ENCODE results near the gene ATP6V0D1.
A peak's percentile ranks its signal among the peaks of the same experiment; 100 is the strongest.
"Not testable (repeated sequence)": the region's sequence is repeated elsewhere in the genome, so short reads cannot be mapped to it uniquely, and the experiment has no call there.

The ATP6V0D1 gene

GRCh38 chr16:67425061-67425460, 55.9 kb downstream of the ATP6V0D1 start:
- DNase-seq: no peak

GRCh38 chr16:67424261-67424615, 56.7 kb downstream of the ATP6V0D1 start:
- no peak for DNase-seq

GRCh38 chr16:67423611-67424260, 57.2 kb downstream of the ATP6V0D1 start:
- no peak for DNase-seq

GRCh38 chr16:67423015-67423414, 57.9 kb downstream of the ATP6V0D1 start:
- DNase-seq: no peak

GRCh38 chr16:67421030-67421429, 59.9 kb downstream of the ATP6V0D1 start:
- no peak for DNase-seq

GRCh38 chr16:67419931-67420330, 61.0 kb downstream of the ATP6V0D1 start:
- no peak for DNase-seq

GRCh38 chr16:67419502-67419901, 61.5 kb downstream of the ATP6V0D1 start:
- no peak for DNase-seq

GRCh38 chr16:67417333-67418061, 63.5 kb downstream of the ATP6V0D1 start:
- DNase-seq: no peak

GRCh38 chr16:67415872-67416793, 64.8 kb downstream of the ATP6V0D1 start, which contains the start of gene ZDHHC1:
Gene ZDHHC1 (minus strand): TSS chr16:67416477. CDS start chr16:67407775, 8,702 bp downstream.
- DNase-seq: peak; percentile 81

GRCh38 chr16:67415421-67415820, 65.5 kb downstream of the ATP6V0D1 start:
- not testable (repeated sequence) for DNase-seq

GRCh38 chr16:67413978-67414911, 66.7 kb downstream of the ATP6V0D1 start:
- no peak for DNase-seq

- no peak for DNase-seq
Observed at GRCh38 chr16:67412294-67412693, 68.7 kb downstream of the ATP6V0D1 start.

- DNase-seq: no peak
Observed at GRCh38 chr16:67411339-67411738, 69.6 kb downstream of the ATP6V0D1 start.

- DNase-seq: no peak
Observed at GRCh38 chr16:67409631-67410030, 71.3 kb downstream of the ATP6V0D1 start.

- no peak for DNase-seq
Observed at GRCh38 chr16:67407788-67408452, 73.0 kb downstream of the ATP6V0D1 start.

- DNase-seq: no peak
Observed at GRCh38 chr16:67407176-67407787, 73.7 kb downstream of the ATP6V0D1 start.

GRCh38 chr16:67406111-67406971, 74.6 kb downstream of the ATP6V0D1 start:
- DNase-seq: no peak

- no peak for DNase-seq
Observed at GRCh38 chr16:67405336-67405735, 75.6 kb downstream of the ATP6V0D1 start.

GRCh38 chr16:67404740-67405226, 76.2 kb downstream of the ATP6V0D1 start:
- DNase-seq: no peak

- DNase-seq: no peak
Observed at GRCh38 chr16:67403976-67404555, 76.9 kb downstream of the ATP6V0D1 start.

Data from activated effector memory CD4-positive, alpha-beta T cell treated with anti-CD3 and anti-CD28 coated beads, Interleukin-2, amount 50 U/mL, for 16 hours (primary cell).